Testis (tissue), 3 donors: Measurements from ENCODE around the gene NUMB. TPM values are rescaled to one million over a fixed set of nuclear protein-coding genes. Genes with fewer than 3 reads are reported as not detected.
"Not testable (repeated sequence)": the region's sequence is repeated elsewhere in the genome, so short reads cannot be mapped to it uniquely, and the experiment has no call there.

Experiments
- DNase-seq: peaks from one replicate; pipeline ENCODE4 v3.0.0-alpha.2; 2019
- H3K27ac ChIP-seq, 2 donors: fragments of 200-600 bp; sonication (generic); one replicate each; pipeline ENCODE4 v1.5.1; 2019
- H3K27me3 ChIP-seq: fragments of 200-600 bp; sonication (generic); one replicate; pipeline ENCODE4 v1.5.1; 2019
- H3K36me3 ChIP-seq: fragments of 200-600 bp; sonication (generic); one replicate; pipeline ENCODE4 v1.5.1; 2017; ENCODE audit warnings: low read depth; ENCODE audit errors: missing control alignments
- H3K4me1 ChIP-seq: fragments of 200-600 bp; sonication (generic); one replicate; pipeline ENCODE4 v1.5.1; 2019
- H3K4me3 ChIP-seq, 2 donors: fragments of 200-600 bp; sonication (generic); one replicate each; pipeline ENCODE4 v1.5.1; 2017 to 2019
- H3K9me3 ChIP-seq: fragments of 200-600 bp; sonication (generic); one replicate; pipeline ENCODE4 v1.5.1; 2017
- CTCF ChIP-seq, 3 experiments: fragments of 450-650 bp in 2 of 3; fragments of 200-600 bp in 1 of 3; sonication (generic) in 1 of 3; IDR thresholded peaks; one replicate each; pipeline ENCODE4 v1.5.1; 2016 to 2019; ENCODE audit warnings: antibody characterized with exemption in 3 of 3, mild to moderate bottlenecking in 2 of 3, moderate library complexity in 1 of 3
- POLR2A ChIP-seq: fragments of 450-650 bp; IDR thresholded peaks from one replicate; pipeline ENCODE4 v1.6.1; 2017; ENCODE audit warnings: antibody characterized with exemption, mild to moderate bottlenecking, moderate library complexity
- WGBS, 2 donors: methylation state at CpG; one replicate each; pipeline ENCODE4 v1.1.5; 2018; 5-methylcytosine and 5-hydroxymethylcytosine counted together
- intact Hi-C: fragments of 100-400 bp; cut with DNase I; formaldehyde crosslinking; loops from one replicate; pipeline ENCODE4 v1.15.1; 2023; ENCODE audit warnings: low total_unique reads
- polyA plus RNA-seq: library from polyadenylated mRNA; stranded (reverse); fragments of 350-450 nt; fragmentation: Illumina TruSeq; extraction: RNeasy Lipid Tissue Mini Kit (QIAGEN cat#74804); gene quantifications from one replicate; pipeline ENCODE4 v1.2.3, GENCODE V29; 2014; ENCODE audit warnings: low read depth, low replicate concordance; ENCODE audit not compliant: insufficient read depth
- total RNA-seq, 2 donors: library from RNA; depleted of rRNA; stranded (reverse); fragments of >200 nt; gene quantifications; one replicate each; pipeline ENCODE4 v1.2.3, GENCODE V29; 2016

NUMB gene
- total and polyA plus RNA-seq, 3 donors from 2014 or later, result 60.3 to 78.7 (median 69.7) TPM

DNA sequence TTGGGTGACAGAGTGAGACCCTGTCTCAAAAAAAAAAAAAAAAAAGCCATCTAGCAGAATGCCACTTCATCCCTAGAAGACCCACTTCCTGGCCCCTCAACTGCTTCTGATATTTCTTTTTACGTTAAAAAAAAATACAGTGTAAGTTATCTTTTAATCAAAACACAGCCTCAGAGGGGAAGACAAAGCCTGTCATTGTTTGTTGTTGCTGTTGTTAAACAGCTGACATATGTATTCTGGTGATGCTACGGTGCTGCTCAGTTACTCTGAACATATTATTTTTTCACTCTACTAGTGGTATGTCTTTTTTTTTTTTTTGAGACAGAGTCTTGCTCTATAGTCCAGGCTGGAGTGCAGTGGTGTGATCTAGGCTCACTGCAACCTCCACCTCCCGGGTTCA lies 145.7 kb downstream of the NUMB start:
- Histone ChIP-seq H3K27me3 (no peaks in the 10 kb centered on the region), H3K27ac (no peak overlapping the region), H3K36me3 (no peaks in the 10 kb centered on the region), H3K4me3 (no peak overlapping the region), H3K9me3 (no peaks in the 10 kb centered on the region), H3K4me1 (peaks cover 4% of the 10 kb centered on the region)
- no peak for DNase-seq
- intact Hi-C loops, result no loop called here
- WGBS, 2 donors, result 71 to 89% methylated on average over 3 of the region's 3 CpGs
- no peak for TF ChIP-seq POLR2A
- no peak for TF ChIP-seq CTCF (IDR thresholded peaks at IDR 0.05)

DNA sequence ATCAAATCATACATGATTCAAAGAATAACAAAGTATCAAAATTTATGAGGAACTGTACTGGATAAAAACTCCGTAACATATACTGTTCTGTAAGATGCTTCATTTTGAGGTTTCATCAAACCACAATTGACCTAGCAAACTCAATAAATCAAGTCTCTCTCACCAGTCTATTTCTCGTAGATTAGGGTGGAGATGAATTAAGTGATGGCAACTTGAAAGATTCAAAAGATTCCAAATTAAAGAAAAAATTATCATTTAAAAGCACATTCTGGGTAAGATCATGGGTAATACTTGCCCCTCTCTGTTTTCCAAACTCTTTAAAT lies 146.7 kb downstream of the NUMB start:
- no peak for DNase-seq
- Histone ChIP-seq H3K36me3 (no peaks in the 10 kb centered on the region), H3K27ac (no peak overlapping the region), H3K9me3 (no peaks in the 10 kb centered on the region), H3K4me3 (no peak overlapping the region), H3K4me1 (peaks cover 4% of the 10 kb centered on the region), H3K27me3 (no peaks in the 10 kb centered on the region)
- no peak for TF ChIP-seq CTCF (IDR thresholded peaks at IDR 0.05)
- no peak for TF ChIP-seq POLR2A
- intact Hi-C loops, result no loop called here
- WGBS, 2 donors, result 64 to 65% methylated on average over 2 of the region's 2 CpGs

DNA sequence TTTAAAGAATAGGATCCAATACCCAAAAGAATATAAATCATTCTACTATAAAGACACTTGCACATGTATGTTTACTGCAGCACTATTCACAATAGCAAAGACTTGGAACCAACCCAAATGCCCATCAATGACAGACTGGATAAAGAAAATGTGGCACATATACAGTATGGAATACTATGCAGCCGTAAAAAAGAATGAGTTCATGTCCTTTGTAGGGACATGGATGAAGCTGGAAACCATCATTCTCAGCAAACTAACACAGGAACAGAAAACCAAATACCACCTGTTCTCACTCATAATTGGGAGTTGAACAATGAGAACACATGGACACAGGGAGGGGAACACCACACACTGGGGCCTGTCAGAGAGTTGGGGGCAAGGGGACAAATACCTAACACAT lies 149.1 kb downstream of the NUMB start:
- H3K36me3 ChIP-seq, H3K4me3 ChIP-seq, H3K27ac ChIP-seq, H3K27me3 ChIP-seq, H3K9me3 ChIP-seq, DNase-seq, H3K4me1 ChIP-seq, intact Hi-C loops: not testable (repeated sequence)
- 93 to 97% methylated on average over 1 of the region's 1 CpG for WGBS, 2 donors

DNA sequence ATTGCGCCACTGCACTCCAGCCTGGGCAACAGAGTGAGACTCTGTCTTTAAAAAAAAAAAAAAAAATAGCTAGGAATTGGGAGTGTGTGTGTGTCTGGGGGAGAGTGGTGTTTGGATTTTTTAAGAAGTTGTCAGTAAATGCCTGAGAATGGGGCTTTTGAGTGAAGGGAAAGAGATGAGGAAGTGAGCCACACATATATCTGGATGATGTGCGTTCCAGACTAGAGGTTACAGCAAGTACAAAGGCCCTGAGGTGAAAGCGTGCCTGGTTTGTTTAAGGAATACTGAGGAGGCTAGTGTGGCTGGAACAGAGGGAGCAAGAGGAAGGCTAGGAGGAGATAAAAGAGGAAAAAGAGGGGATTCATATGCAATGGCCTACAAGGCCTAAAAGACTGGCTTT lies 151.1 kb downstream of the NUMB start:
- H3K4me3 ChIP-seq, result no peak overlapping the region
- no peaks in the 10 kb centered on the region for H3K36me3 ChIP-seq
- no peaks in the 10 kb centered on the region for H3K27me3 ChIP-seq
- intact Hi-C loops, result no loop called here
- TF ChIP-seq CTCF (IDR thresholded peaks at IDR 0.05), result no peak
- TF ChIP-seq POLR2A, result no peak
- WGBS, 2 donors, result 86 to 98% methylated on average over 3 of the region's 3 CpGs
- no peak overlapping the region for H3K27ac ChIP-seq
- H3K4me1 ChIP-seq, result peaks cover 4% of the 10 kb centered on the region
- no peak for DNase-seq
- H3K9me3 ChIP-seq, result no peaks in the 10 kb centered on the region

- TF ChIP-seq CTCF (IDR thresholded peaks at IDR 0.05), result no peak
- no peak for TF ChIP-seq POLR2A
- H3K4me1 ChIP-seq, result no peaks in the 10 kb centered on the region
- WGBS, 2 donors, result 63 to 64% methylated on average over 3 of the region's 3 CpGs
- no peaks in the 10 kb centered on the region for H3K27me3 ChIP-seq
- no peak overlapping the region for H3K27ac ChIP-seq
- H3K4me3 ChIP-seq, result no peak overlapping the region
- DNase-seq, result no peak
- intact Hi-C loops, result no loop called here
- no peaks in the 10 kb centered on the region for H3K36me3 ChIP-seq
- no peaks in the 10 kb centered on the region for H3K9me3 ChIP-seq
Observed at GRCh38 chr14:73305499-73305898, 152.8 kb downstream of the NUMB start.
